Fibroblast of mammary gland (primary cell): Measurements from ENCODE around the gene TLL2.

Experiments
- DNase-seq: peaks from one replicate; pipeline ENCODE4 v3.0.0-alpha.2; 2010; ENCODE audit warnings: low read depth
- H3K4me3 ChIP-seq: 2 replicates; pipeline ENCODE4 v1.5.1; 2011; ENCODE audit warnings: low read depth, mild to moderate bottlenecking, low read length, moderate library complexity; ENCODE audit not compliant: control insufficient read depth
- TF ChIP-seq, protein P1 (sequence below): conservative IDR thresholded peaks from 2 replicates; pipeline ENCODE4 v1.5.1; 2011; ENCODE audit warnings: low read depth, low read length, inconsistent platforms; ENCODE audit not compliant: control insufficient read depth, insufficient read depth

The TLL2 gene

DNA sequence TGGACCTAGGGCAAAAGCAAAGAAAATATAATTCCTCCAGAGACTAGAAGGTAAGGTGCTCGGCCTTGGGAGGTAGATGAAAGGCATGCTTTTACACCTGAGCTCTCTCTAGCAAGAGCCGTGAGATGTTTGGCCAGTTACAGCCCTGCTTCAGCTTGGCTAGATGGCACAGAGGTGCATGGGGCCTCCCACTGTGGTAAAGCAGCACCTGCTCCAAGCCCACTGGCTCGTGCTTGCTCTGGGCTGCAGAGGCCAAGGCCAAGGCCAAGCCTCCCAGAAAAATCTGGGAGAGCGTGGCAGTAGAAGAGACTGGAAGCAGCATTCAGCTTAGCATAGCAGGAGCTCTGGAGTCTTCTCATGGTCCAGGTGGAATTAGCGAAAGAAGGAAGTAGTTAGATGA, 123.9 kb downstream of the TLL2 start:
- H3K4me3 ChIP-seq, result no peak overlapping the region

GRCh38 chr10:96387601-96388000, 126.1 kb downstream of the TLL2 start:
- no peak for DNase-seq
- no peak overlapping the region for H3K4me3 ChIP-seq
- TF ChIP-seq, protein P1, sequence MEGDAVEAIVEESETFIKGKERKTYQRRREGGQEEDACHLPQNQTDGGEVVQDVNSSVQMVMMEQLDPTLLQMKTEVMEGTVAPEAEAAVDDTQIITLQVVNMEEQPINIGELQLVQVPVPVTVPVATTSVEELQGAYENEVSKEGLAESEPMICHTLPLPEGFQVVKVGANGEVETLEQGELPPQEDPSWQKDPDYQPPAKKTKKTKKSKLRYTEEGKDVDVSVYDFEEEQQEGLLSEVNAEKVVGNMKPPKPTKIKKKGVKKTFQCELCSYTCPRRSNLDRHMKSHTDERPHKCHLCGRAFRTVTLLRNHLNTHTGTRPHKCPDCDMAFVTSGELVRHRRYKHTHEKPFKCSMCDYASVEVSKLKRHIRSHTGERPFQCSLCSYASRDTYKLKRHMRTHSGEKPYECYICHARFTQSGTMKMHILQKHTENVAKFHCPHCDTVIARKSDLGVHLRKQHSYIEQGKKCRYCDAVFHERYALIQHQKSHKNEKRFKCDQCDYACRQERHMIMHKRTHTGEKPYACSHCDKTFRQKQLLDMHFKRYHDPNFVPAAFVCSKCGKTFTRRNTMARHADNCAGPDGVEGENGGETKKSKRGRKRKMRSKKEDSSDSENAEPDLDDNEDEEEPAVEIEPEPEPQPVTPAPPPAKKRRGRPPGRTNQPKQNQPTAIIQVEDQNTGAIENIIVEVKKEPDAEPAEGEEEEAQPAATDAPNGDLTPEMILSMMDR, result no peak

More for the DNA sequence above, 123.9 kb downstream of the TLL2 start:
- TF ChIP-seq, protein P1, result no peak
- no peak for DNase-seq

DNA sequence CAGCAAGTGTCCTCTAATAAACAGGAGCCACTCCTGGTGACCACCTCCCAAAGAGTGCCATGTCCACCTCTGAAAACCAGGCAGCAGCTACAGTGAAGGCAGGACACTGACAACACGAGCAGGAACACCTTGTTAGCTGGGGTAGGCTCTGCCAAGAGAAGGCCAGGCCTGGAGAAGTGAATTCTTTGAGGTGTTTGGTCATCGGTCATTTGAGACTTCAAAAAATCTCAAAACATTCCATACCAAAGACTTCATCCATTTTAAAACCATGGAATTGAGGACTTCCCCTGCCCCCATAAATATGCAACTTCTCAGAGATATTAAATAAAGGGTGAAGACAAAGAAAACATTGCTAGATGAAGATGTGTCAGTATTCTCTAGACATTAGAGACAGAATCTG, 126.6 kb downstream of the TLL2 start:
- DNase-seq, result no peak
- no peak overlapping the region for H3K4me3 ChIP-seq
- TF ChIP-seq, protein P1, result no peak

DNA sequence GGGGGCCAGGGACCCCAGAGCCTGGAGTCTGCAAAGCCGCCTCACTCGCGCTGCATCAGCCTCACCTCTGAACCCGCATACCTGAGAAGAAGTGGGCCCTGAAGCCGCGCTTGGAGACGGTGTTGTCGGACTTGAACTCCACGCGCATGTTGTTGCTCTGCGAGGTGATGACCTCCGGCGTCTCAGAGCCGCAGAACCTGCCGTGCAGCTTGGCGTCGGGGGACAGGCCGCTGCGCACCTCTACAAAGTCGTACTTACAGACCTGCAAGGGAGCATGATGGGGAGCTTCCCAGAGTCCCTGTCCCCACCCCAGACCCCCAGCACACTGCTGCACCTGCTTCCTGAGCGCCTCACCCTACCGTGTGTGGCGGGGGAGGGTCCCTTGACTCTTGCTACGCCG, 129.2 kb downstream of the TLL2 start:
- no peak for DNase-seq
- H3K4me3 ChIP-seq, result no peak overlapping the region
- TF ChIP-seq, protein P1, result no peak

DNA sequence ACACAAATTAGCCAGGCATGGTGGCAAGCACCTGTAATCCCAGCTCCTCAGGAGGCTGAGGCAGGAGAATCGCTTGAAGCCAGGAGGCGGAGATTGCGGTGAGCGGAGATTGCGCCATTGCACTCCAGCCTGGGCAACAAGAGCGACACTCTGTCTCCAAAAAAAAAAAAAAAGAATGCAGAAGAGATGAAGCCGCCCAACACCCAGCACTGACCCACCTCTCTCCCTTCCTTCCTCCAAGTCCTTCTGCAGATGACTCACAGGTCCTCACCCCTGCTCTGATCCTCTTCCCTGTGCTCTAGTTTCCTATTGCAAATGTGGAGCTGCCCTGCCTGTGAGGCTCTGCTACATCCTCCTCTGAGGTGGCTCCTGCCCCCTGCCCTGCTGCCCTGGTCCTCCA, 132.9 kb downstream of the TLL2 start:
- TF ChIP-seq, protein P1, result no peak
- no peak overlapping the region for H3K4me3 ChIP-seq
- DNase-seq, result peak; percentile 25

DNA sequence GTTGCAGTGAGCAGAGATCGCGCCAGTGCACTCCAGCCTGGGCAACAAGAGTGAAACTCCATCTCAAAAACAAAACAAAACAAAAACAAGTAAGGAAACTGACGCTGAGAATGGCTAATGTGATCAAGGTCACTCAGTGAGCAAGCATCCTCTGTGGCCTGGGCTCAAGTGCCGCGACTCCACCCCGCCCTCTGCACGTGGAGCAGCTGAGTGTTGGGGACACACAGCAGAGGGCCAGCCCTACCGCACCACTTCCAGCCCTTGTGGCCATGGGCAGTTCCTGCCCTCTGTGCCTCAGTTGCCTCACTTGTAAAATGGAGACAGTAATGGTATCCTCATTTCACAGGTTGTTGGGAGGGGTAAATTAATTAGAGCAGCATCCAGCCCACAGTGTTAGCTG, 134.0 kb downstream of the TLL2 start:
- TF ChIP-seq, protein P1, result no peak
- H3K4me3 ChIP-seq, result no peak overlapping the region
- DNase-seq, result no peak

DNA sequence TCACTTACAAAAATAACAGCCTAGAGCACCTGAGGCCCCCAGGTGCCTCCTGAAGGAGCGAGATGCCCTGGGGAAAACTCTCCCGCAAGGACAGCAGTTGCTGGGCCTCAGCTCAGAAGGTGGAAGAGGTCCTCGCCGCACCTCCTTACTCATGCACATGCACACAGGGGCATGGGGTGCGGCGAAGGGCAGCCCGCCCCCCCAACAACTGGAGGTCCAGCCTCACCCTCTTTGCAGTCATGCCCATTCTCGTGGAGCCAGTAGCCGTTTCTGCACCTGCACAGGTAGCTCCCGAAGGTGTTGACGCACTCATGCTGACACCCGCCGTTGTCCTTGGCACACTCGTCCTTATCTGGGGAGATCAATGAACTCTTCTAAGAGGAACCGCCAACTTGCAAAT, 135.0 kb downstream of the TLL2 start:
- no peak overlapping the region for H3K4me3 ChIP-seq
- DNase-seq, result no peak
- TF ChIP-seq, protein P1, result no peak
